ENCODE data around the gene NCOA5.
A peak's percentile ranks its signal among the peaks of the same experiment; 100 is the strongest.

The NCOA5 gene

GRCh38 chr20:46028772-46029371 lies 60.9 kb downstream of the NCOA5 start, which contains the start of gene SLC12A5:
TSS of gene SLC12A5 (plus strand) at chr20:46029215. CDS start at chr20:46029345, 130 bp downstream.
- TF ChIP-seq CTCF (IDR thresholded peaks at IDR 0.05): no peak
- Histone ChIP-seq H3K36me3 (ENCODE audit: control insufficient read depth, insufficient read depth, low read length) (no peaks in the 10 kb centered on the region), H3K4me1 (peaks cover 13% of the 10 kb centered on the region), H2AFZ (peak within 1 kb of the TSS; percentile 74), H3K9me3 (ENCODE audit: control insufficient read depth, low read length) (no peaks in the 10 kb centered on the region), H3K9ac (peak within 1 kb of the TSS; percentile 28), H3K79me2 (no peaks in the 10 kb centered on the region), H3K27me3 (ENCODE audit: control insufficient read depth, insufficient read depth, low read length) (peaks cover 6% of the 10 kb centered on the region), H3K4me2 (ENCODE audit: low read length) (no peak within 1 kb of the TSS), H3K4me3 (ENCODE audit: low read depth, low read length) (no peak within 1 kb of the TSS), H3K27ac (no peak within 1 kb of the TSS)

- Histone ChIP-seq H3K27ac (no peak overlapping the region), H3K36me3 (ENCODE audit: control insufficient read depth, insufficient read depth, low read length) (no peaks in the 10 kb centered on the region), H3K4me2 (ENCODE audit: low read length) (no peak overlapping the region), H3K79me2 (no peaks in the 10 kb centered on the region), H3K4me3 (ENCODE audit: low read depth, low read length) (no peak overlapping the region), H2AFZ (peak overlapping the region; percentile 74), H3K4me1 (peaks cover 13% of the 10 kb centered on the region), H3K9me3 (ENCODE audit: control insufficient read depth, low read length) (no peaks in the 10 kb centered on the region), H3K9ac (no peak overlapping the region), H3K27me3 (ENCODE audit: control insufficient read depth, insufficient read depth, low read length) (peaks cover 6% of the 10 kb centered on the region)
- TF ChIP-seq CTCF (IDR thresholded peaks at IDR 0.05): no peak
Measured at GRCh38 chr20:46028110-46028509, 61.7 kb downstream of the NCOA5 start.

GRCh38 chr20:46027245-46027853 lies 62.4 kb downstream of the NCOA5 start:
- H3K27ac ChIP-seq: no peak overlapping the region
- no peak overlapping the region for H3K4me2 ChIP-seq (ENCODE audit: low read length)
- no peak overlapping the region for H3K4me3 ChIP-seq (ENCODE audit: low read depth, low read length)
- H3K36me3 ChIP-seq (ENCODE audit: control insufficient read depth, insufficient read depth, low read length): no peaks in the 10 kb centered on the region
- H3K4me1 ChIP-seq: peaks cover 12% of the 10 kb centered on the region
- no peak overlapping the region for H2AFZ ChIP-seq
- no peaks in the 10 kb centered on the region for H3K9me3 ChIP-seq (ENCODE audit: control insufficient read depth, low read length)
- peaks cover 6% of the 10 kb centered on the region for H3K27me3 ChIP-seq (ENCODE audit: control insufficient read depth, insufficient read depth, low read length)
- H3K79me2 ChIP-seq: no peaks in the 10 kb centered on the region
- no peak overlapping the region for H3K9ac ChIP-seq
- TF ChIP-seq CTCF (IDR thresholded peaks at IDR 0.05): no peak

- TF ChIP-seq CTCF (IDR thresholded peaks at IDR 0.05): no peak
- no peaks in the 10 kb centered on the region for H3K9me3 ChIP-seq (ENCODE audit: control insufficient read depth, low read length)
- H3K79me2 ChIP-seq: no peaks in the 10 kb centered on the region
- H3K27me3 ChIP-seq (ENCODE audit: control insufficient read depth, insufficient read depth, low read length): no peaks in the 10 kb centered on the region
- H3K4me1 ChIP-seq: peaks cover 7% of the 10 kb centered on the region
- H3K36me3 ChIP-seq (ENCODE audit: control insufficient read depth, insufficient read depth, low read length): no peaks in the 10 kb centered on the region
- no peak overlapping the region for H3K9ac ChIP-seq
- no peak overlapping the region for H3K4me3 ChIP-seq (ENCODE audit: low read depth, low read length)
- H2AFZ ChIP-seq: no peak overlapping the region
- no peak overlapping the region for H3K4me2 ChIP-seq (ENCODE audit: low read length)
- H3K27ac ChIP-seq: no peak overlapping the region
Measured at GRCh38 chr20:46025376-46025783, 64.4 kb downstream of the NCOA5 start.

- TF ChIP-seq CTCF (IDR thresholded peaks at IDR 0.05): no peak
- no peaks in the 10 kb centered on the region for H3K36me3 ChIP-seq (ENCODE audit: control insufficient read depth, insufficient read depth, low read length)
- H3K4me3 ChIP-seq (ENCODE audit: low read depth, low read length): no peak overlapping the region
- no peak overlapping the region for H3K9ac ChIP-seq
- H3K27ac ChIP-seq: no peak overlapping the region
- no peak overlapping the region for H2AFZ ChIP-seq
- H3K9me3 ChIP-seq (ENCODE audit: control insufficient read depth, low read length): no peaks in the 10 kb centered on the region
- no peak overlapping the region for H3K4me2 ChIP-seq (ENCODE audit: low read length)
- peaks cover 7% of the 10 kb centered on the region for H3K4me1 ChIP-seq
- H3K79me2 ChIP-seq: no peaks in the 10 kb centered on the region
- no peaks in the 10 kb centered on the region for H3K27me3 ChIP-seq (ENCODE audit: control insufficient read depth, insufficient read depth, low read length)
Measured at GRCh38 chr20:46023999-46024398, 65.8 kb downstream of the NCOA5 start.

All from parathyroid adenoma (tissue), 2 donors.